H1 (cell line): ENCODE measurements around the gene SS18. TPM values are rescaled to one million over a fixed set of nuclear protein-coding genes. Genes with fewer than 3 reads are reported as not detected.

Source experiments
- EP300 ChIP-seq, 2 experiments: IDR thresholded peaks; 1 replicate in 1 of 2; 2 replicates in 1 of 2; pipeline ENCODE4 v1.6.1; 2011 to 2012; ENCODE audit warnings: low read depth in 2 of 2, low read length in 2 of 2, mild to moderate bottlenecking in 2 of 2, borderline replicate concordance in 1 of 2, inconsistent platforms in 1 of 2, moderate library complexity in 1 of 2
- HDAC6 ChIP-seq: IDR thresholded peaks from one replicate; pipeline ENCODE4 v1.7.1; 2012; ENCODE audit warnings: low read depth, mild to moderate bottlenecking, inconsistent platforms, low read length, moderate library complexity
- YY1 ChIP-seq: IDR thresholded peaks from 2 replicates; pipeline ENCODE4 v1.6.1; 2011; ENCODE audit warnings: low read depth, mild to moderate bottlenecking, low read length
- polyA plus RNA-seq, 7 experiments: library from polyadenylated mRNA; depleted of rRNA in 3 of 7; stranded (reverse) in 5 of 7; unstranded in 2 of 7; fragments of >200 nt in 5 of 7; fragments of 200-250 nt in 2 of 7; gene quantifications; 1 replicate in 5 of 7; 2 replicates in 1 of 7; 4 replicates in 1 of 7; pipeline versions ENCODE4 v1.2.1 to v1.2.3, GENCODE V29; 2011 to 2013; ENCODE audit warnings: missing spikeins in 2 of 7, mixed read lengths in 2 of 7
- total RNA-seq: library from RNA; stranded (reverse); fragmentation: NEBNext Ultra II Directional; extraction: Animal tissue kit (Norgen Biotek cat#: 25700); gene quantifications from 2 replicates; pipeline ENCODE4 v1.2.1, GENCODE V29; 2021

The SS18 gene
- total and polyA plus RNA-seq, 2 of the 8 experiments (the other 6 are each of a cell fraction or from before 2014, with no cell fraction given) = 83.5 to 106 TPM

- TF ChIP-seq EP300 (IDR thresholded peaks at IDR 0.05; ENCODE audit: borderline replicate concordance in 1 of 2, low read depth in 2 of 2, low read length in 2 of 2) (no peak), YY1 (no peak), HDAC6 (no peak)
Observed at GRCh38 chr18:26056291-26056690, 34.1 kb downstream of the SS18 start (continued).
